HG03354 (cell line): ENCODE measurements around the gene KMT2E.

Experiments used
- ATAC-seq: cut with Tn5 transposase; IDR thresholded peaks from one replicate; pipeline ENCODE4 v1.9.1; 2021; ENCODE audit warnings: mild to moderate bottlenecking; ENCODE audit not compliant: unreplicated experiment, poor library complexity, severe bottlenecking

The KMT2E gene

GRCh38 chr7:105006367-105007136 lies 7.5 kb upstream of the KMT2E start:
- no peak for ATAC-seq

DNA sequence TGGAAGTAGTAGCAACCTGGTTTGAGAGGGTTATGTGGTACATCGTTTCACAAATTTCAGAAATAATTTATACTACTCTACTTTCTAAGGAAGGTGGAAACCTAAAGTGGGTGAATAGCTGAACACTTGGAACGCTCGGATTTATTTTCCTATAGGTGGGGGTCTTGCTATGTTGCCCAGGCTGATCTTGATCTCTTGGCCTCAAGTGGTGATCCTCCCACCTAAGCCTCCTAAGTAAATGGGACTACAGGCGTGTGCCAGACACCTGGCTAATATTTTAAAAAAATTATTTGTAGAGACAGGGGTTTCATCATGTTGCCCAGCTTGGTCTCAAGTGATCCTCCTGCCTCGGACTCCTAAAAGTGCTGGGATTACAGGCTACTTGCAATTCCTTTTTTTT lies 6.7 kb upstream of the KMT2E start:
- ATAC-seq, result no peak

DNA sequence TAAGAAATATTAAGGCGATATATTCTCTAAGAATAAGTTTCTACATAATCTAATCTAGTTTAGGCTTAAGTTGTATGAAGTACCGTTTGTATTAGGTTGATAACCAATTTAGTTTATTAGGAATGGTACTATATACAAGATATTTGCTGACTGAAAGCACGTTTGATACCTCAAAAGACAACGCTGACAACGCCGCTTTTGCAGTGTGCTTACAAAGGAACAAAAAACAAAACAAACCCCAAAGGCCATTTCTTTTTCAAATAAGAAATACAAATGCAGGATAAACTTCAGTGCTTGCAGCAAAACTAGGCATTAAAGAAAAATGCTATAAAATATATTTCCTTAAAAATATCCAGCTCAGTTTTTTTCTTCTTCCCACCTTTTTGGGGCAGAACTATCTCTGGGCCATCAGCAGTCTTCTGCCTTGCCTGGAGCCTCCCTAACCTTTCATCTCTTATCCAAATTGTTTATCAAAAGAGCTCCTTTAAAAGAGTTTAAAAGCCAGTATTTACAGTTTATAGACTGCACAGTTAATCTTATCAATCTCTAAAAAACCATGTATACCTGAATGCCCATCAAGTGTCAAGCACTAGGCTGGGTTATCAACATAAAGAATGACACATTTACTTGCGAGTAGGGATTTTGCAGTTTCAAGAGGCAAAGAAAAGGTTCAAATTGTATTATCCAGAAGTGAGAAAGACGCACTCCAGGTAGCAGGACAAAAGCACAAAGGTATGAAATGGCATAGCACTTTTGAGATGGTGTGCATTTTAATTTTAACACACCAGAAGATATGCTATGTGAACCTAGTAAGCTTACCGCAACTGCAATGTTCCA lies 4.1 kb upstream of the KMT2E start:
- ATAC-seq, result no peak

DNA sequence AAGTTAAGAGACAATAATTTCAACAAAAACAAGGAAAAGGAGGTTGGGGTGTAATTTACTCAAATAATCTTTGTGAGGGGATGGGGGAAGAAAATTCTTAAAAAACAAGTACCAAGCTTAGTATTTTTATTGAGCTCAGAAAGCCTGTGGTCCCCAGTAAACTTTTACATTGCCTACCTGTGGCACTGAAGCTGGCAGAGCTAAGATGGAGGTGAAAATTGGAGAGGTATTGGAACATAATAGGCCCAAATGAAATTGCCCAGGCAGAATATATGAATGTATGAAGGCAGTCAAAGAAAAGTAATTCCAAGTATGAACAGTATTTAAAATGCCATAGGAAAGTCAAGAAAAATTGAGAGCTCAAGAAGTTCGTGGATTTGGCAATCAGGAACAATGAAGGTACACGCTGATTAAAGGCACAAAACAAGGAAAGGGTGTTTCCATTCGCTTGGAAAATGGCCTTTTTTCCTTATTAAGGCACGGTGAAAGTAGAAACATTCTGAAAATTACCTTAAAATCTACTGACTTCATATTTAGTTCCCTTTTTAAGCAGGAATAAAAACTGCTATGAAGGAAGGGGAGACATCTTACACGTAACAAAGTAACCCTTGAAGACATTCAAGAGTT lies 3.4 kb upstream of the KMT2E start:
- no peak for ATAC-seq

DNA sequence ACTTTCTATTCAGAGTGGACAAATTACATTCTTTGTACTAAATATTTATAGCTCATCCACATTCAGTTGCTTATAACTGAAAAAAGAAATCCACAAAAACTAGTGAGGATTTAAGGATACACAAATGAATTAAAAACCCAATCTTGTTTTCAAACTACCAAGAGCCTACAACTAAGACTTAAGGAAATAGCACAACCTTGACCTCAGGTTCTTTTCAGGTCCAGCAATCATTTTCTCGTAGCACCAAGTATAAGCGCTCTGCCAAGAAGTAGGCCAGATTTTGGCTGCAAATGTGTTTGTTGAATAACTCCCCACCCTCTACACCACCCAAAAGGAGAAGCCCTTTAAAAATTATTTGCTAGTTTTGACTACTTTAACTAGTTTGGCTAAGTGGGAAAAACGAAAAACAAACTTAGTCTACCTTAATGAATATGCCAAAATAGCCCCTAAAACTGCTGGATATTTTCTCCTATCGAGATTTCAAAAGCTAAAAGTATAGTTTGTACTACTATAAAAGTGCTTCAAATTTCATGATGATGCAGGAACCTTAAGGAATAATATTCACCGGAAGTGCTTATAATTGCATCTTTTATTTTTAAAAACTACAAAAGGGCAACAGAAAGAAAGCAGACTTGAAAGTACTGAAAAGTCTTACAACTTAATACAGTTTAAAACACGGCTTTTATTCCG lies 2.7 kb upstream of the KMT2E start:
- ATAC-seq, result no peak

DNA sequence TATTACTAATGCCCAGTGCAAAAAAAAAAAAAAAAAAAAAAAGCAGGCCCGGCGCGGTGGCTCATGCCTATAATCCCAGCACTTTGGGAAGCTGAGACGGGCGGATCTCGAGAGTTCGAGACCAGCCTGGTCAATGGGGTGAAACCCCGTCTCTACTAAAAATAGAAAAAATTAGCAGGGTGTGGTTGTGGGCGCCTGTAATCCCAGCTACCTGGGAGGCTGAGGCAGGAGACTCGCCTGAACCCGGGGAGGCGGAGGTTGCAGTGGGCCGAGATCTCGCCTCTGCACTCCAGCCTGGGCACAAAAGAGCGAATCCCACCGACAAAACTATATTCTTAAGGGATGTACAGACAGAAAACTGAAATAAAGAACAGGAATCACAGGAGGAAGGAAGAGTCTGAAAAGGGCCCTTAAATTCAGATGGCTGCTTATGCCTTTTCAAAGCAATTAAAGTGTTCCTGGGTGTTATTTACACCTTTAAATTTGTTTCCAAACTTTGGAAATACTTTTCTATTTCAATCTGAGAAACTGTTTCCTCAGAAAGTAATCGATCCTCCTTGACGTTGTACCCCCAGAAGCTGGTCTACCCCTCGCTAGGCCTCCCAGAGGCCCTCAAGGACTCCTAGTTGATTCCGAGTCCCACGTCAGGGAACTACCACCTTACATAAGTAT lies 2.0 kb upstream of the KMT2E start:
- ATAC-seq, result no peak

DNA sequence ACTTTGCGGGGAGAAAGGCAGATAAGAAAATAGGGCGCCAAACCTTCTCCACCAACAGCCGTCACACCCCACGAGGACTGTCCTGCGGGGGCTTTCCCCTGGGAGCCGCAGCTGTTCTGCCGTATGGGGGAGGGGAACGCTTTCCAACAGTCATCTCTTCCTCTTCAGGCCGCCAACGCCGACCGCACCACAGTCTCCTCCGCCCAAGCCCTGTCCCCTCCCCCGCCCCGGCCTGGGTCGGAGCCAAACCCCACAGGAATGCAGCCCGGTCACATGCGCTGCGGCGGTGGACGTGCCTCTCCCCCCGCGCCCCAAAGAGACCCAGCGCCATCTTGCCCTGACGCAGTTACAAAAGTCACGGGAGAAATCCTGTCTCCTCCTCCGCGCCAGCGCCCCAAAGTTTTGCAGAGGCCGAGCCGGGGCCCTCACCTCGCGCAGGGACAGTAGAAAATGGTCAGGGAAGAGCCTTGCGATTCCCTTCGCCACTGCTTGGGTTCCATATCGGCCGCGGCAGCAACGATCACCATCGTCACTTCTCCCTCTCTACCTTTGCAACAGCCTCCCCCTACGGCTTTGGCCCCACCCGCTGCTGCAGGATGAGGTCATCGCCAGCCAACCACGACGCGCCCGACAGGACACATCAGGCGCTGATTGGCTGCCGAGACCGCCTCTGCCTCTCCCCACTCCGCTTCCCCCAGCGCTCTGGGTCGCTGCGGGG lies 1.3 kb upstream of the KMT2E start:
- peak; percentile 72 for ATAC-seq

DNA sequence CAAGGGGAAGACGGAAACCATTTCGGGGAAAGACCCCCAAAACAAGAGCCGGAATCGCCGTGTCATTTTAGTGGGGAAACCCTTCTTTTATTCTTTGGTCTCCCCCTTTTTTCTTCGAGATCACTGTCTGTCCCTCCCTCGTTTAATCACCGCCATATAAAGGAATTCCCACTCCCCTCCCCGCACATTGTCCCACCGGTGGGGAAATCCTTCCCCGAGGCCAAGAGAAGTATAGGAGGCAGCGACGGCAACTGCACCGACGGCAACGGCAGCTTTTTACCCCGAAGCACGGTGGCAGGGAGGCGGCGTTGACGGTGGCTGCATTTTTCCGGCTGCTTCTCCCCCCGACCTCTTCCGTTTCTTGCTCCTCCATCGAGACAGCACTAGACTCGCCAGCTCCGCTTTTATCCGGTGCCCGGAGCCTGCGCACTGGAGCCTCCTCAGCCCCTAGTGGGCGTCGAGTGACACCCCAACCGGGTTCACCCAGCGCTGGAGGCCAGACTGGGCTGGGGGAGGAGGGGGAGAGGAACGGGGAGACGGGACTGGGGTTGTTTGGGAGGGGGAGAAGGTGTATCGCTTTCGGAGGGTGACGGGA lies 687 bp upstream of the KMT2E start:
- ATAC-seq, result peak; percentile 45

DNA sequence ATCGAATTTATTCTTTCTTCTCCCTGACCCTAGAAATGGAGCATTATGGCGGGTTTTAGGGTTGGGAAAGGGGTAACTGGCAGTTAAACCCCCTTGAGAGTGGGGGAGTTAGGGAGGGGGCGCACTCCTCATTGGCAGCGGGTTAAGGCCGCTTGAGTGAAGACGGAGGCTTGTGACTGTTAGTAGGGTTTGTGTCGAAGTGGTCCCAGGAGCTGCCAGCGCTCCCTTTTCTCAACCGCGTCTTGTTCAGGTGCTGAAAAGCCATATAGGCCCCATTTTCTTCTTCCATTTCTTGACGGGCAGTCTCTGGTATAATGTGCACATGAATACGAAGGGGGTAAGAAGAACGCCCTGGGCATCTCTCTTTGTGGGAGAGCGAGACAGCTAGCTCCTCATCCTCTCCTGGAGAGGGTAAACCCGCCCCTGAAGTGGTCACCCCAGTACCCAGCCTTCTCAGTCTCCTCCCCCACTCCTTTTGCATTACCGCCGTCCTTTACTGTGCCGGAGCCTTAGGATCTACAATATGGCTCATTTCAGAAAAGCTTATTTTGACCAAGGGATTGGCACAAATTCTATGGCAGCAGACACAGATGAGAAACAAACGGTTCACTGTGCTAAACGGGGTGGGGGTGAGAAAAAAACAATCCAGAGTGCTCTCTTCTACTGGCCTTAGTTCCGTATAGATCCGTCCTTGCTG lies 836 bp downstream of the KMT2E start:
- ATAC-seq, result no peak

DNA sequence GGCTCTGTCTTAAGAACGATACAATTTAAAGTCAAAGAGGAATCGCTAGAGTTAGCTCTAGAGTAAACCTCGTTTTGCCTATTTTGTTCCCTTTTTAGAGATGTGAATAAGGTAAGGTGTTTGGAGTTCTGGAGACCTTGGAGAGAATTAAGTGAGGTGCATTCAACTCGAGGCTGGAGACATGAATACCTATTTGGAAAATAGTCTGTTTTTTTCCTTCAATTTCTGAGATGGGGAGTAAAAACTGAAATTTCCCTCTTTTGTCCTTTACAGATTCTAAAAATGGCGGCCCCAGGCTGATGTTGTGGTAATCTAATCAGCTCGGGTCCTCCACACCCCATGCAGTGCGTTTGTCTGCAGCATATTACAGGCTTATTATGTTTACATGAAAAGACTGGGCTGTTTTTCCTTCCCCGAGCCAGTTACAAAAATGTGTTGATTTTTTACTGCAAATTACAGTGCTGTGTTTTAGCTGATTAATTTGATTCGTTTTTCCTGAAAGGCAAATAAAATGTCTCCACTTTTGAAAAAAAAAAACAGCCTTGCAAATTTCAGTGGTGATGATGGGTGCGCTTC lies 1.5 kb downstream of the KMT2E start:
- no peak for ATAC-seq

DNA sequence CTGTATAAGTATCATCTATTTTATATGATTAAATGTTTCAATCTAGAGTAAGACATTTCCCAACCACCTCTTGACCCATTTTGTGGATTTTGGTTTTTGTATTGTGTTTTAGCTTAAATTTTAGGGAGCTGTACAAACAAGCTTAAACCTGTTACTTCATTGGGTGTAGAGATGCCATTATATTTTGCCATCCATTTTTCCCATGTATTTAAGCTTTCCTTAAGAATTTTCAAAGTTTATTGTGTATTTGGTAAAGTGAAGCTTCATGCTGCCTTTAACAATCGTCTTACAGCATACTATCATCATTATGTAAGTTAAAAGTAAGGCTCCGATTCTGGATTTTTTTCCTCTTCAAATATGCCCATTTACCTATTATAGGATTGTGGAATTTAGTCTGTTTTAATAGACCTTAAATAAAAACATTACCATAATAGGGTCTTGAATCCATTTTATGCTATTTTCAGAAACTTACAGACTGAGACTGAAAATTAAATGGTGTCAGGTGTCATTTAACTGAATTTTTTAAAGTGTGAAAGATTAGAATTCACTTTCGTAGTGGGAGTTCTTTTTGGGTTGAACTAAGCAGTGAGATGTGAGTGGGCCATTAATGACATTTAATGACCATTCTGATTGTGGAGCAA lies 2.2 kb downstream of the KMT2E start:
- ATAC-seq, result no peak

GRCh38 chr7:105016709-105017656 lies 3.0 kb downstream of the KMT2E start:
- ATAC-seq, result no peak

GRCh38 chr7:105017657-105018365 lies 3.8 kb downstream of the KMT2E start:
- no peak for ATAC-seq

DNA sequence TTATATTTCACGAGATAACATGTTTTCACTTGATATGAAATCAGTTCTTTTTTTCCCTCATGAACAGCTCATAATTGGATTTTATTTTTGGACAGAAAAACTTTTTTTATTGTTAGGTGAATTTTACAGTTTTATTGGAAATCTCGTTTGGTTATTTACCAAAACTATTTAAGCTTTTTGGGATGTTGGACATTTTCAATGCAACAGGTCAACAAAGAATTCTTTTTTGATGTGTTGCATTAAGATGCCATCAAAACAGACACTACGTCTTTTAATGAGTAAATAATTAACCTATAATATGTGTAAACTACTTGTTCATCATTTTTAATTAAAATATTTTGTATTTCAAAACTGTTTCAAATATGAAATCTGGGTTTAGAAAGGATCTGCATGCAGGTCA lies 5.3 kb downstream of the KMT2E start:
- no peak for ATAC-seq

DNA sequence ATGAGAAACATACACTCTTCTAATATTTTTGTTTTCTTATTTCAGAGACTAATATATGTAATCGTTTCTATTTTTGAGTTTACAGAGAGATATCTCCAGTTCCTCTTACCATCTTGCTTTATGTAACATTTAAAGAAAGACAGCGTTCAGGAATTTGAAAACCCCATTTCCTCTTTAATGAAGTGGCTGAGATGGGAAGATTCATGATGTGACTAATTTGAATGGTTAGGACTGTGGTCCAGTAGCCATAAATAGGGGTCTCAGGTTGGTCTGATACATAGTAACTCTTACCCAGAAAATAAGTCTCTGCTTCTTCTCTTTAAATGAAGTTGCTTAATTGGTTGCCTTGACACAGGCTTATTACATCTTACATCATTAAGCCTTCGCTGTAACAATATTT lies 6.9 kb downstream of the KMT2E start:
- ATAC-seq, result no peak

GRCh38 chr7:105021352-105021751 lies 7.3 kb downstream of the KMT2E start:
- no peak for ATAC-seq
